NB4 (cell line): ENCODE data around the gene WFDC8.

Source experiments
- POLR2A ChIP-seq: IDR thresholded peaks from 2 replicates; pipeline ENCODE4 v1.6.1; 2011; ENCODE audit warnings: mild to moderate bottlenecking; ENCODE audit not compliant: insufficient read length; ENCODE audit errors: extremely low read depth
- TF ChIP-seq, protein P1 (sequence below): IDR thresholded peaks from one replicate; pipeline ENCODE4 v1.5.1; 2012; ENCODE audit warnings: low read depth, low read length

DNA sequence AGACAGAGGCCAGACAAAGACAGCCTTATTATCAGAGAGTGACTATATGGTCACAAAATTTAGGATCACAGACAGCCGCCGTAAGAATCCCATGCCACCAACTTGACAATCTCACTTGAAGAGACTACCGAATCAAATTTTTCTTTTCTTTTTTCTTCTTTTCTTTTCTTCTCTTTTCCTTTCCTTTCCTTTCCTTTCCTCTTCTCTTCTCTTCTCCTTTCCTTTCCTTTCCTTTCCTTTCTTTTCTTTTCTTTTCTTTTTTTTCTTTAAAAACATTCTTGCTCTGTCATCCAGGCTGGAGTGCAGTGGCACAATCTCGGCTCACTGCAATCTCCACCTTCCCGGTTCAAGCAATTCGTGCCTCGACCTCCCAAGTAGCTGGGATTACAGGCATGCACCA, 30.7 kb downstream of the WFDC8 start:
- TF ChIP-seq, protein P1, sequence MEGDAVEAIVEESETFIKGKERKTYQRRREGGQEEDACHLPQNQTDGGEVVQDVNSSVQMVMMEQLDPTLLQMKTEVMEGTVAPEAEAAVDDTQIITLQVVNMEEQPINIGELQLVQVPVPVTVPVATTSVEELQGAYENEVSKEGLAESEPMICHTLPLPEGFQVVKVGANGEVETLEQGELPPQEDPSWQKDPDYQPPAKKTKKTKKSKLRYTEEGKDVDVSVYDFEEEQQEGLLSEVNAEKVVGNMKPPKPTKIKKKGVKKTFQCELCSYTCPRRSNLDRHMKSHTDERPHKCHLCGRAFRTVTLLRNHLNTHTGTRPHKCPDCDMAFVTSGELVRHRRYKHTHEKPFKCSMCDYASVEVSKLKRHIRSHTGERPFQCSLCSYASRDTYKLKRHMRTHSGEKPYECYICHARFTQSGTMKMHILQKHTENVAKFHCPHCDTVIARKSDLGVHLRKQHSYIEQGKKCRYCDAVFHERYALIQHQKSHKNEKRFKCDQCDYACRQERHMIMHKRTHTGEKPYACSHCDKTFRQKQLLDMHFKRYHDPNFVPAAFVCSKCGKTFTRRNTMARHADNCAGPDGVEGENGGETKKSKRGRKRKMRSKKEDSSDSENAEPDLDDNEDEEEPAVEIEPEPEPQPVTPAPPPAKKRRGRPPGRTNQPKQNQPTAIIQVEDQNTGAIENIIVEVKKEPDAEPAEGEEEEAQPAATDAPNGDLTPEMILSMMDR = no peak
- TF ChIP-seq POLR2A = no peak
